Calu3 (cell line): Measurements from ENCODE around the gene STK31. TPM values are rescaled to one million over a fixed set of nuclear protein-coding genes. Genes with fewer than 3 reads are reported as not detected.

ENCODE experiments used
- BruUV-seq: library from RNA; stranded (reverse); fragments of 400-500 nt; replicated peaks from 2 replicates; lab custom pipeline; 2021; lab: Mats Ljungman, UMichigan
- CTCF ChIA-PET: fragments of 300-600 bp; sonication (Branson Sonifier 250); formaldehyde crosslinking; loops from one replicate; lab custom pipeline; 2022; ENCODE audit warnings: antibody characterized with exemption; lab: Charles Lee
- DNase-seq: peaks from one replicate; pipeline ENCODE4 v3.0.0; 2022
- H3K27ac Mint-ChIP-seq: one replicate; pipeline ENCODE4 v1.8.0; 2022; ENCODE audit warnings: mixed read lengths; ENCODE audit not compliant: unreplicated experiment
- H3K27me3 Mint-ChIP-seq: one replicate; pipeline ENCODE4 v1.8.0; 2022; ENCODE audit warnings: mixed read lengths; ENCODE audit not compliant: unreplicated experiment
- H3K36me3 Mint-ChIP-seq: one replicate; pipeline ENCODE4 v1.8.0; 2022; ENCODE audit warnings: mild to moderate bottlenecking, moderate library complexity, mixed read lengths; ENCODE audit not compliant: insufficient read depth, unreplicated experiment
- H3K4me1 Mint-ChIP-seq: one replicate; pipeline ENCODE4 v1.8.0; 2022; ENCODE audit warnings: mild to moderate bottlenecking, low read depth, mixed read lengths; ENCODE audit not compliant: unreplicated experiment
- H3K4me3 Mint-ChIP-seq: one replicate; pipeline ENCODE4 v1.8.0; 2022; ENCODE audit warnings: mild to moderate bottlenecking, low read depth, moderate library complexity, mixed read lengths; ENCODE audit not compliant: unreplicated experiment
- H3K9me3 Mint-ChIP-seq: one replicate; pipeline ENCODE4 v1.8.0; 2022; ENCODE audit warnings: low read depth, mixed read lengths; ENCODE audit not compliant: unreplicated experiment
- CTCF ChIP-seq: fragments of 200-600 bp; IDR thresholded peaks from one replicate; pipeline ENCODE4 v1.8.0; 2022; ENCODE audit warnings: antibody characterized with exemption; ENCODE audit not compliant: unreplicated experiment
- intact Hi-C: fragments of 100-400 bp; cut with micrococcal nuclease; formaldehyde crosslinking; loops from one replicate; pipeline ENCODE4 v1.10.0; 2022; ENCODE audit not compliant: unreplicated experiment
- total RNA-seq: library from RNA; stranded (reverse); gene quantifications from 2 replicates; pipeline ENCODE4 v1.2.3, GENCODE V29; 2022

STK31 gene
- total RNA-seq, 1 experiment from 2014 or later = 1.7 TPM

- no peak for TF ChIP-seq CTCF
- DNase-seq = peak; percentile 43
- CTCF ChIA-PET = interaction anchor here (0.6 to 1.7 kb wide), 22 partner anchors 9 to 791 kb away, joined by 3 to 13 read pairs (median 4); partner anchors contain the start of gene CCDC126
- no TSS peak for BruUV-seq
- Mint-ChIP-seq H3K27ac (no peak overlapping the region), H3K36me3 (peaks cover 5% of the 10 kb centered on the region), H3K27me3 (no peaks in the 10 kb centered on the region), H3K9me3 (no peaks in the 10 kb centered on the region), H3K4me1 (peaks cover 48% of the 10 kb centered on the region), H3K4me3 (no peak overlapping the region)
- intact Hi-C loops = loop anchor here (1.0 to 2.0 kb wide), 3 partner anchors 47 to 441 kb away; no protein-coding TSS in a partner anchor
Measured at GRCh38 chr7:23713285-23714149, 3.5 kb downstream of the STK31 start.

- no peak for TF ChIP-seq CTCF
- Mint-ChIP-seq H3K27me3 (no peaks in the 10 kb centered on the region), H3K4me3 (no peak overlapping the region), H3K4me1 (peaks cover 42% of the 10 kb centered on the region), H3K36me3 (peaks cover 4% of the 10 kb centered on the region), H3K27ac (no peak overlapping the region), H3K9me3 (no peaks in the 10 kb centered on the region)
- CTCF ChIA-PET = interaction anchor here (0.5 to 1.7 kb wide), 11 partner anchors 17 to 593 kb away, joined by 3 to 13 read pairs (median 4); partner anchors contain the start of gene CCDC126
- intact Hi-C loops = loop anchor here (1.0 to 2.0 kb wide), 2 partner anchors 46 to 149 kb away; no protein-coding TSS in a partner anchor
- DNase-seq = no peak
- no TSS peak for BruUV-seq
Measured at GRCh38 chr7:23714150-23714464, 4.1 kb downstream of the STK31 start.

- Mint-ChIP-seq H3K27me3 (no peaks in the 10 kb centered on the region), H3K4me1 (peaks cover 37% of the 10 kb centered on the region), H3K36me3 (no peaks in the 10 kb centered on the region), H3K9me3 (no peaks in the 10 kb centered on the region), H3K4me3 (no peak overlapping the region), H3K27ac (no peak overlapping the region)
- CTCF ChIA-PET = interaction anchor here (0.5 to 1.7 kb wide), 4 partner anchors 19 to 593 kb away, joined by 3 to 8 read pairs (median 3); no protein-coding TSS in a partner anchor
- intact Hi-C loops = loop anchor here (1.0 to 2.0 kb wide), 2 partner anchors 46 to 148 kb away; no protein-coding TSS in a partner anchor
- TF ChIP-seq CTCF = no peak
- no TSS peak for BruUV-seq
- DNase-seq = no peak
Measured at GRCh38 chr7:23714579-23714978, 4.6 kb downstream of the STK31 start.

- H3K27me3 Mint-ChIP-seq = no peaks in the 10 kb centered on the region
- DNase-seq = no peak
- H3K36me3 Mint-ChIP-seq = no peaks in the 10 kb centered on the region
- intact Hi-C loops = loop anchor here (2.0 kb wide), 1 partner anchor 148 kb away; no protein-coding TSS in a partner anchor
- CTCF ChIA-PET = no interaction called here
- TF ChIP-seq CTCF = no peak
- no peaks in the 10 kb centered on the region for H3K9me3 Mint-ChIP-seq
- no peak overlapping the region for H3K27ac Mint-ChIP-seq
- no TSS peak for BruUV-seq
- H3K4me1 Mint-ChIP-seq = peaks cover 32% of the 10 kb centered on the region
- H3K4me3 Mint-ChIP-seq = no peak overlapping the region
Measured at GRCh38 chr7:23715099-23715498, 5.1 kb downstream of the STK31 start.
